ENCODE results near the gene EXOC3L4. TPM values are rescaled to one million over a fixed set of nuclear protein-coding genes. Genes with fewer than 3 reads are reported as not detected.

The EXOC3L4 gene
- total RNA-seq, 1 donor from 2014 or later: 0.81 TPM

DNA sequence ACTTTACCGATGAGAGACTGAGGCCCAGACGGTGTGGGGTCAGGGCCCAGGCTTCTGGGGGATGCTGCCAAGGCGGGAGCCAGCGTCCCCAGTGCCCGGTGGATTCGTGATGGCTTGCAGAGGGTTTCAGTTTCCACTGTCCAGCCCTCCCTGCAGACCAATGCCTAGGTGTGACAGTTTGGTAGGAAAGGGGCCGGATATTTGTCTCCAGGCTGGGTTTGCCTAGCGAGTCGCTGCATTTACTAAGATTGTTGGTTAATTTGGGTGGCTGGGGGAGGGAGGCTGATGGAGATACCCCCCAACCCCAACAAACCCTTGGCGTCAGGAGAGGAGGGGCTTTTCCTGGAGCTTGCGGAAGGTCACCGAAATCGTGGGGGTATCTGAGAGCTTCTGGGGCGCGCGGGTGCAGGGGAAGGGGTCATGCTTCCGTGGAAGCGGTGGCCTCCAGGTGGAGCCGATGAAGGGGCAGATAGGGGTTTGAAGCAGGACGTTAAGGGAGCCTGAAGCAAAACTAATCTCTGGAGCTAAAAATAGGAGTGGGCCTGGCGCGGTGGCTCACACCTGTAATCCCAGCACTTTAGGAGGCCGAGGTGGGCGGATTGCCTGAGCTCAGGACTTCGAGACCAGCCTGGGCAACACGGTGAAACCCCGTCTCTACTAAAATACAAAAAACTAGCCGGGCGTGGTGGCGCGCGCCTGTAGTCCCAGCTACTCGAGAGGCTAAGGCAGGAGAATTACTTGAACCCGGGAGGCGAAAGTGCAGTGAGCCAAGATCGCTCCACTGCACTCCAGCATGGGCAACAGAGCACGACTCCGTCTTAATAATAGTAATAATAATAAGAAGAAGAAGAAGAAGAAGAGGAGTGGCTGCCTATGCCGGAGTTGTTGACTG is 36.1 kb upstream of the EXOC3L4 start:
- Mint-ChIP-seq H3K4me3 (ENCODE audit: unreplicated experiment) (peak overlapping the region; percentile 94), H3K36me3 (ENCODE audit: unreplicated experiment) (no peaks in the 10 kb centered on the region), H3K4me1 (ENCODE audit: low read depth, unreplicated experiment) (peaks cover 16% of the 10 kb centered on the region), H3K27me3 (ENCODE audit: unreplicated experiment) (peaks cover 10% of the 10 kb centered on the region), H3K9me3 (ENCODE audit: unreplicated experiment) (peaks cover 5% of the 10 kb centered on the region), H3K27ac (ENCODE audit: unreplicated experiment) (peak overlapping the region; percentile 64)
- TF ChIP-seq, protein P1, sequence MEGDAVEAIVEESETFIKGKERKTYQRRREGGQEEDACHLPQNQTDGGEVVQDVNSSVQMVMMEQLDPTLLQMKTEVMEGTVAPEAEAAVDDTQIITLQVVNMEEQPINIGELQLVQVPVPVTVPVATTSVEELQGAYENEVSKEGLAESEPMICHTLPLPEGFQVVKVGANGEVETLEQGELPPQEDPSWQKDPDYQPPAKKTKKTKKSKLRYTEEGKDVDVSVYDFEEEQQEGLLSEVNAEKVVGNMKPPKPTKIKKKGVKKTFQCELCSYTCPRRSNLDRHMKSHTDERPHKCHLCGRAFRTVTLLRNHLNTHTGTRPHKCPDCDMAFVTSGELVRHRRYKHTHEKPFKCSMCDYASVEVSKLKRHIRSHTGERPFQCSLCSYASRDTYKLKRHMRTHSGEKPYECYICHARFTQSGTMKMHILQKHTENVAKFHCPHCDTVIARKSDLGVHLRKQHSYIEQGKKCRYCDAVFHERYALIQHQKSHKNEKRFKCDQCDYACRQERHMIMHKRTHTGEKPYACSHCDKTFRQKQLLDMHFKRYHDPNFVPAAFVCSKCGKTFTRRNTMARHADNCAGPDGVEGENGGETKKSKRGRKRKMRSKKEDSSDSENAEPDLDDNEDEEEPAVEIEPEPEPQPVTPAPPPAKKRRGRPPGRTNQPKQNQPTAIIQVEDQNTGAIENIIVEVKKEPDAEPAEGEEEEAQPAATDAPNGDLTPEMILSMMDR (IDR thresholded peaks at IDR 0.05; ENCODE audit: partially characterized antibody, unreplicated experiment): no peak
- peak; percentile 42 for DNase-seq

DNA sequence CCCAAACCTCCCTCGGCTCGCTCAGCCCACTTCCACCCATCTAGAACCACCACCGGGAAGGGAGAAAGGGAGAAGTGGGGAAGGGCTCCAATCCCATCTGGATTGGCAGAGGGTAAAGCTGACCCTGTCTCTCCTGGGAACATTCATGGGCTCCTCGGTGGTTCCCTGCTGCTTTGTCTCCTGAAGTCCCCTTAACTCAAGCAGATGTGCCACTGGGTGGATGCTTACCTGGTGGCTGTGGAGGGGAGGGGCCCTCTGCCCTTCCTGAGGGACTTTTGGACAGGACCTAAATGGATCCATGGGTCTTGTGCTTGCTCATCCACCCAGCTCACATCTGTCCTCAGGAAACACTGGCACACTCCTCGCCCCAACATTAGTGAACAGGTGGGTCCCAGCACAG is 35.0 kb upstream of the EXOC3L4 start:
- H3K9me3 Mint-ChIP-seq (ENCODE audit: unreplicated experiment): peaks cover 5% of the 10 kb centered on the region
- no peak overlapping the region for H3K27ac Mint-ChIP-seq (ENCODE audit: unreplicated experiment)
- H3K4me1 Mint-ChIP-seq (ENCODE audit: low read depth, unreplicated experiment): peaks cover 16% of the 10 kb centered on the region
- no peak for DNase-seq
- H3K4me3 Mint-ChIP-seq (ENCODE audit: unreplicated experiment): no peak overlapping the region
- no peaks in the 10 kb centered on the region for H3K36me3 Mint-ChIP-seq (ENCODE audit: unreplicated experiment)
- H3K27me3 Mint-ChIP-seq (ENCODE audit: unreplicated experiment): peaks cover 10% of the 10 kb centered on the region
- TF ChIP-seq, protein P1 (IDR thresholded peaks at IDR 0.05; ENCODE audit: partially characterized antibody, unreplicated experiment): no peak

DNA sequence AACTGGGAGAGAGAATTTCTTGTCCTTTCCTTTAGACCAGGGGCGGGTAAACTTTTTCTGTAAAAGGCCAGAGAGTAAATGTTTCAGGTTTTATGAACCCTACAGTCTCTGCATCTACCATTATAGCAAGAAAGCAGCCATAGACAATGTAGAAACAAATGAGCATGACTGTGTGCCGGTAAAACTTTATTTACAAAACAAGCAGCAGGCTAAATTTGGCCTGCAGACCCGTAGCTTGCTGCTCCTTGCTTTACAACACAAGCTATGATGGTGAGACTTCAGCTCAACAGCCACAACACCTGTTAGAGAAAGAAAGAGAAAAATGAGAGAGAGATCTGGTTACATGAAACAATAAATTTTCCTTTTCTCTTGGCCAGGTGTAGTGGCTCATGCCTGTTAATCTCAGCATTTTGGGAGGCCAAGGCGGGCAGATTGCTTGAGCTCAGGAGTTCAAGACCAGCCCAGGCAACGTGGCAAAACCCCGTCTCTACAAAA is 33.0 kb upstream of the EXOC3L4 start:
- Mint-ChIP-seq H3K4me3 (ENCODE audit: unreplicated experiment) (no peak overlapping the region), H3K36me3 (ENCODE audit: unreplicated experiment) (no peaks in the 10 kb centered on the region), H3K27ac (ENCODE audit: unreplicated experiment) (no peak overlapping the region), H3K9me3 (ENCODE audit: unreplicated experiment) (no peaks in the 10 kb centered on the region), H3K27me3 (ENCODE audit: unreplicated experiment) (peaks cover 7% of the 10 kb centered on the region), H3K4me1 (ENCODE audit: low read depth, unreplicated experiment) (peaks cover 6% of the 10 kb centered on the region)
- TF ChIP-seq, protein P1 (IDR thresholded peaks at IDR 0.05; ENCODE audit: partially characterized antibody, unreplicated experiment): no peak
- no peak for DNase-seq

DNA sequence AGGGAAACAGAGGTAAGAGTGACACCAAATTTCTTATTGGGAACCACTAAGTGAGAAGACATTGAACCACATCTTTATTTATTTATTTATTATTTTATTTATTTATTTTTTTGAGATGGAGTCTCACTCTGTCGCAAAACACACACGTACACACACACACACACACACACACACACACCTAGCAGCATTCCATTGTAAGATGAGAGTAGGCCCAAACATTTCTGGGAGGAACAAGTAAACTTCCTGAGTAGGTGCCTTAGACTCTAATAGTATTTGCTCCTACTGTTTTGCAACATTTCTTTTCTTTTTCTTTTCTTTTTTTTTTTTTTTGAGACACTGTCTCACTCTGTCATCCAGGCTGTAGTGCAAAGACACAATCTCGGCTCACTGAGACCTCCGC is 30.1 kb upstream of the EXOC3L4 start:
- TF ChIP-seq, protein P1 (IDR thresholded peaks at IDR 0.05; ENCODE audit: partially characterized antibody, unreplicated experiment): no peak
- no peaks in the 10 kb centered on the region for H3K36me3 Mint-ChIP-seq (ENCODE audit: unreplicated experiment)
- no peaks in the 10 kb centered on the region for H3K9me3 Mint-ChIP-seq (ENCODE audit: unreplicated experiment)
- H3K4me1 Mint-ChIP-seq (ENCODE audit: low read depth, unreplicated experiment): no peaks in the 10 kb centered on the region
- H3K27ac Mint-ChIP-seq (ENCODE audit: unreplicated experiment): no peak overlapping the region
- no peak for DNase-seq
- peaks cover 6% of the 10 kb centered on the region for H3K27me3 Mint-ChIP-seq (ENCODE audit: unreplicated experiment)
- no peak overlapping the region for H3K4me3 Mint-ChIP-seq (ENCODE audit: unreplicated experiment)

DNA sequence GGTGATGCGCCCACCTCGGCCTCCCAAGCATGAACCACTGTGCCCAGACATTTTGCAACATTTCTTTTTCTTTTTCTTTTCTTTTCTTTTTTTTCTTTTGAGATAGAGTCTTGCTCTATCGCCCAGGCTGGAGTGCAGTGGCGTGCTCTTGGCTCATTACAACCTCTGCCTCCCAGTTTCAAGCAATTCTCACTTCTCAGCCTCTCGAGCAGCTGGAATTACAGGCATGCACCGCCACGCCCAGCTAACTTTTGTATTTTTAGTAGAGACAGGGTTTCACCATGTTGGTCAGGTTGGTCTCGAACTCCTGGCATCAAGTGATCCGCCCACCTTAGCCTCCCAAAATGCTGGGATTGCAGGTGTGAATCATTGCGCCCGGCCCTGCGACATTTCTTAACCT is 29.5 kb upstream of the EXOC3L4 start:
- no peak for DNase-seq
- H3K4me1 Mint-ChIP-seq (ENCODE audit: low read depth, unreplicated experiment): peaks cover 2% of the 10 kb centered on the region
- no peak overlapping the region for H3K4me3 Mint-ChIP-seq (ENCODE audit: unreplicated experiment)
- no peaks in the 10 kb centered on the region for H3K36me3 Mint-ChIP-seq (ENCODE audit: unreplicated experiment)
- no peak overlapping the region for H3K27ac Mint-ChIP-seq (ENCODE audit: unreplicated experiment)
- H3K9me3 Mint-ChIP-seq (ENCODE audit: unreplicated experiment): no peaks in the 10 kb centered on the region
- peaks cover 6% of the 10 kb centered on the region for H3K27me3 Mint-ChIP-seq (ENCODE audit: unreplicated experiment)
- TF ChIP-seq, protein P1 (IDR thresholded peaks at IDR 0.05; ENCODE audit: partially characterized antibody, unreplicated experiment): no peak
